HUES48 (cell line): ENCODE data around the gene ACOXL.

ENCODE experiments used
- H3K27ac ChIP-seq: one replicate; pipeline ENCODE4 v1.7.0; 2013; ENCODE audit warnings: low read depth, low read length, inconsistent platforms
- H3K27me3 ChIP-seq: 2 replicates; pipeline ENCODE4 v1.6.1; 2013; ENCODE audit warnings: mild to moderate bottlenecking, low read length; ENCODE audit not compliant: control insufficient read depth, insufficient read depth
- H3K36me3 ChIP-seq: 2 replicates; pipeline ENCODE4 v1.6.1; 2013; ENCODE audit warnings: low read length; ENCODE audit not compliant: control insufficient read depth, insufficient read depth
- H3K4me1 ChIP-seq: 2 replicates; pipeline ENCODE4 v1.6.1; 2013; ENCODE audit warnings: mild to moderate bottlenecking, low read length; ENCODE audit not compliant: control insufficient read depth, insufficient read depth
- H3K4me3 ChIP-seq: 2 replicates; pipeline ENCODE4 v1.5.1; 2013; ENCODE audit warnings: mild to moderate bottlenecking, low read depth, low read length
- H3K9ac ChIP-seq: 2 replicates; pipeline ENCODE4 v1.6.1; 2013; ENCODE audit warnings: mild to moderate bottlenecking, low read depth, low read length, moderate library complexity
- H3K9me3 ChIP-seq: 2 replicates; pipeline ENCODE4 v1.6.1; 2013; ENCODE audit warnings: low read length; ENCODE audit not compliant: control insufficient read depth, insufficient read depth

The ACOXL gene

GRCh38 chr2:110927526-110927925 is 195.2 kb downstream of the ACOXL start:
- no peak overlapping the region for H3K9ac ChIP-seq
- no peaks in the 10 kb centered on the region for H3K36me3 ChIP-seq
- no peaks in the 10 kb centered on the region for H3K27me3 ChIP-seq
- no peak overlapping the region for H3K4me3 ChIP-seq
- no peaks in the 10 kb centered on the region for H3K4me1 ChIP-seq
- no peak overlapping the region for H3K27ac ChIP-seq
- peaks cover 20% of the 10 kb centered on the region; the same call in 1 of the 2 replicates for H3K9me3 ChIP-seq

- no peak overlapping the region for H3K4me3 ChIP-seq
- no peaks in the 10 kb centered on the region for H3K36me3 ChIP-seq
- no peak overlapping the region for H3K9ac ChIP-seq
- no peak overlapping the region for H3K27ac ChIP-seq
- no peaks in the 10 kb centered on the region for H3K27me3 ChIP-seq
- peaks cover 20% of the 10 kb centered on the region; the same call in 1 of the 2 replicates for H3K9me3 ChIP-seq
- no peaks in the 10 kb centered on the region for H3K4me1 ChIP-seq
Observed at GRCh38 chr2:110929528-110929927, 197.2 kb downstream of the ACOXL start.

- Histone ChIP-seq H3K36me3 (no peaks in the 10 kb centered on the region), H3K4me1 (no peaks in the 10 kb centered on the region), H3K9ac (no peak overlapping the region), H3K4me3 (no peak overlapping the region), H3K9me3 (peaks cover 20% of the 10 kb centered on the region; the same call in 1 of the 2 replicates), H3K27ac (no peak overlapping the region), H3K27me3 (no peaks in the 10 kb centered on the region)
Observed at GRCh38 chr2:110931648-110932047, 199.3 kb downstream of the ACOXL start.

- H3K9me3 ChIP-seq = peaks cover 7% of the 10 kb centered on the region; the same call in 1 of the 2 replicates
- H3K27ac ChIP-seq = no peak overlapping the region
- no peak overlapping the region for H3K9ac ChIP-seq
- no peaks in the 10 kb centered on the region for H3K27me3 ChIP-seq
- no peak overlapping the region for H3K4me3 ChIP-seq
- no peaks in the 10 kb centered on the region; the same call in 1 of the 2 replicates for H3K36me3 ChIP-seq
- no peaks in the 10 kb centered on the region for H3K4me1 ChIP-seq
Observed at GRCh38 chr2:110933420-110933819, 201.0 kb downstream of the ACOXL start.

- Histone ChIP-seq H3K27me3 (no peaks in the 10 kb centered on the region), H3K9ac (no peak overlapping the region), H3K4me1 (no peaks in the 10 kb centered on the region), H3K36me3 (no peaks in the 10 kb centered on the region; the same call in 1 of the 2 replicates), H3K9me3 (no peaks in the 10 kb centered on the region), H3K27ac (no peak overlapping the region), H3K4me3 (no peak overlapping the region)
Observed at GRCh38 chr2:110934948-110935347, 202.6 kb downstream of the ACOXL start.

GRCh38 chr2:110940376-110940910 is 208.1 kb downstream of the ACOXL start:
- H3K4me3 ChIP-seq = no peak overlapping the region
- no peaks in the 10 kb centered on the region for H3K4me1 ChIP-seq
- no peaks in the 10 kb centered on the region; the same call in 1 of the 2 replicates for H3K36me3 ChIP-seq
- no peak overlapping the region for H3K9ac ChIP-seq
- no peaks in the 10 kb centered on the region for H3K27me3 ChIP-seq
- no peaks in the 10 kb centered on the region for H3K9me3 ChIP-seq
- H3K27ac ChIP-seq = no peak overlapping the region

GRCh38 chr2:110941226-110941625 is 208.9 kb downstream of the ACOXL start:
- no peaks in the 10 kb centered on the region for H3K9me3 ChIP-seq
- H3K36me3 ChIP-seq = no peaks in the 10 kb centered on the region; the same call in 1 of the 2 replicates
- no peaks in the 10 kb centered on the region for H3K4me1 ChIP-seq
- H3K4me3 ChIP-seq = no peak overlapping the region
- no peak overlapping the region for H3K27ac ChIP-seq
- no peaks in the 10 kb centered on the region for H3K27me3 ChIP-seq
- H3K9ac ChIP-seq = no peak overlapping the region

- Histone ChIP-seq H3K27ac (no peak overlapping the region), H3K36me3 (peaks cover 2% of the 10 kb centered on the region; the same call in 1 of the 2 replicates), H3K27me3 (no peaks in the 10 kb centered on the region), H3K9me3 (no peaks in the 10 kb centered on the region), H3K4me1 (no peaks in the 10 kb centered on the region), H3K9ac (no peak overlapping the region), H3K4me3 (no peak overlapping the region)
Observed at GRCh38 chr2:110943070-110943634, 210.8 kb downstream of the ACOXL start.

GRCh38 chr2:110946902-110947301 is 214.5 kb downstream of the ACOXL start:
- no peak overlapping the region for H3K9ac ChIP-seq
- H3K27ac ChIP-seq = no peak overlapping the region
- no peaks in the 10 kb centered on the region for H3K27me3 ChIP-seq
- H3K36me3 ChIP-seq = peaks cover 2% of the 10 kb centered on the region; the same call in 1 of the 2 replicates
- H3K4me1 ChIP-seq = no peaks in the 10 kb centered on the region
- H3K4me3 ChIP-seq = no peak overlapping the region
- no peaks in the 10 kb centered on the region for H3K9me3 ChIP-seq

- Histone ChIP-seq H3K36me3 (peaks cover 2% of the 10 kb centered on the region; the same call in 1 of the 2 replicates), H3K27ac (no peak overlapping the region), H3K9me3 (no peaks in the 10 kb centered on the region), H3K4me3 (no peak overlapping the region), H3K27me3 (no peaks in the 10 kb centered on the region), H3K9ac (no peak overlapping the region), H3K4me1 (no peaks in the 10 kb centered on the region)
Observed at GRCh38 chr2:110948027-110948674, 215.8 kb downstream of the ACOXL start.

- Histone ChIP-seq H3K4me1 (peaks cover 3% of the 10 kb centered on the region; the same call in 1 of the 2 replicates), H3K27ac (no peak overlapping the region), H3K9ac (no peak overlapping the region), H3K4me3 (no peak overlapping the region), H3K36me3 (peaks cover 2% of the 10 kb centered on the region; the same call in 1 of the 2 replicates), H3K27me3 (no peaks in the 10 kb centered on the region), H3K9me3 (no peaks in the 10 kb centered on the region)
Observed at GRCh38 chr2:110950281-110950680, 217.9 kb downstream of the ACOXL start.
